Breast epithelium (tissue), 3 donors: ENCODE results near the gene SLC4A2.

ENCODE experiments used
- CTCF ChIP-seq, 3 donors: fragments of 450-650 bp; IDR thresholded peaks; one replicate each; pipeline ENCODE4 v1.5.1; 2016 to 2017; ENCODE audit warnings: antibody characterized with exemption in 3 of 3, mild to moderate bottlenecking in 3 of 3, moderate library complexity in 3 of 3
- POLR2AphosphoS5 ChIP-seq, 3 donors: sonication (generic); formaldehyde crosslinking; IDR thresholded peaks; one replicate each; pipeline ENCODE4 v1.6.1; 2017; ENCODE audit warnings: antibody characterized with exemption in 3 of 3

DNA sequence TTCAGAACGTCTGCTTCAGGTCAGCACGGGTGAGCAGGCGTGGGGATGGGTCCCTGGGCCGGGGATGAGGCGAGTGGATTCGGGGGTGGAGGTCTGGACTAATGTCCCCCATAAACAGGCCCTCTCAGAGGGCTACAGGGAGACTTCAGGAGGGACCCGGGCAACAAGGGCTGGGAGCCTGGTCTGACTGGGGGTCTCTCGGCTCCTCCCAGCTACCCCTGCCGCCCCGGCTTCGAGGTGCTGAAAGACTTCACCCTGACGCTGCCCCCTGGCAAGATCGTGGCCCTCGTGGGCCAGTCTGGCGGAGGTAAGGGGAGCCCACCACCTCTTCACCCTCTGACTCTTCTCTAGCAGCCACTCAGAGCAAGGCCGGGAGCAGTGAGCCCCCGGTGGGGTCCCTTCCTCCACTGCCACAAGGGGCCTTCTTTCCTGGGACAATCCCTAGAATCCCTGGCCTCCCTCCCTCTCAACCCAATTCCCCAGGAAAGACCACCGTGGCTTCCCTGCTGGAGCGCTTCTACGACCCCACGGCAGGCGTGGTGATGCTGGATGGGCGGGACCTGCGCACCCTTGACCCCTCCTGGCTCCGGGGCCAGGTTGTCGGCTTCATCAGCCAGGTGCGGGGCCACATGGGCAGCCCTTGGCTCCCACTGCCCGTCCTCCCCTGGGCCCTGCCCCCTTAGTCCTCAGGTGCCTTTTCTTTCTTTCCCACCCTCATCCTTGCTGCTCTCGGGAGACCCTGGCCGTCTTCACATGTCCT, 18.6 kb upstream of the SLC4A2 start:
- TF ChIP-seq CTCF (IDR thresholded peaks at IDR 0.05) (no peak), POLR2AphosphoS5 (IDR thresholded peaks at IDR 0.05) (no peak)
